ENCODE measurements around the gene ZNF723. TPM values are rescaled to one million over a fixed set of nuclear protein-coding genes. Genes with fewer than 3 reads are reported as not detected.

The ZNF723 gene
- not detected in 2 replicates for total RNA-seq (2021; fragmentation: NEBNext Ultra II Directional; extraction: Animal tissue kit (Norgen Biotek cat#: 25700))
- polyA plus RNA-seq (2011; rRNA removed) = not detected in 2 replicates
- not detected for polyA plus RNA-seq (2011; cell fraction: cytosol; rRNA removed)
- polyA plus RNA-seq (2011; cell fraction: nucleus; rRNA removed) = not detected
- polyA plus RNA-seq (2012, experiment 1 of 2) = not detected in 4 replicates
- not detected for polyA plus RNA-seq (2012, experiment 2 of 2)
- polyA plus RNA-seq (2013, experiment 1 of 2) = not detected
- not detected for polyA plus RNA-seq (2013, experiment 2 of 2)
- polyA minus RNA-seq (2011; rRNA and poly(A)+ RNA removed) = not detected in 2 replicates
- polyA minus RNA-seq (2011; cell fraction: cytosol; rRNA and poly(A)+ RNA removed) = not detected
- polyA minus RNA-seq (2011; cell fraction: nucleus; rRNA and poly(A)+ RNA removed) = not detected
- long read RNA-seq, experiment 1 = 0 reads
- long read RNA-seq, experiment 2 = 0 reads

DNA sequence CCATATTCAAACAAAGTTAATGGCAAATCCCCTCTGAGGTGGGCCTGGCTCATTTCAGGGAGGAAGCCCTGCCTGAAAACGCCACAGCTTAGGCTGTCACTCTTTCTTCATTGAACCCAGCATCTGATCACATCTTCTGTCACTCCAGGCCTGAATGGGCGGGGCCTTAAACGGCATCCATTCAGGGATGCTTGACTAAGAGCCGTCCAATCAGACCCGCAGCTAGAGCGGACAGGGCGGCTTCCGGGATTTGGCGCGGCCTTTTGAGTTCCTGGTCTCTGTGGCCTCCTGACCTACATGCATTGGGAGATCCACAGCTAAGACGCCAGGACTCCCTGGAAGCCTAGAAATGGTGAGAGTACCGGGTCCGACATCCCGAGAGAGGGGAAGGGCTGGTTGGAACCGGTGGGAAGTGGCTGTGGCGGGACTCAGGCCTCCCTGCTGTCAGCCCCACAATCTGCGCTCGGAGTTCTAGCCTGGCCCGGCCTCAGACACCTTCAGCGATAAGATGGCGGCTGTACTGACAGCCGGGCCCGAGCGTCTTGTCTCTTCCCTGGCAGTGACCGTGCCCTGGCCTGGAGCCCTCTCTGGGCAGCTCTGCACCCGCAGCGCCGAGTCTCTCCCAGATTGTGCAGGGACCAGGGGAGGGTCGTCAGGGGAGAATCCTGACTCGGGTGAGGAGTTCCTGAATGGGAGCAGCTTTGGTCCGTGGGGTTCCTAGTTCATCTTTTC lies at the start of gene ZNF723:
TSS of gene ZNF723 (plus strand) at position 261 of the 732 bp plus-strand sequence. CDS start at position 350, 89 bp downstream.
- FAIRE-seq (no peak), DNase-seq (ENCODE audit: low read depth in 1 of 2, low spot score in 2 of 2) (no peak)
- H3K4me1 ChIP-seq (replicated peaks in 1 of 4; ENCODE audit: control insufficient read depth in 3 of 4, insufficient read depth in 4 of 4, low read length in 3 of 4) = no peaks in the 10 kb centered on the region
- no peaks in the 10 kb centered on the region for H3K23me2 ChIP-seq (ENCODE audit: low read depth, low read length)
- H2BK120ac ChIP-seq (replicated peaks; ENCODE audit: low read depth, low read length) = no peak within 1 kb of the TSS
- H3K4ac ChIP-seq (replicated peaks; ENCODE audit: insufficient read length, low read depth, low read length) = no peak within 1 kb of the TSS
- H3K79me2 ChIP-seq (ENCODE audit: control insufficient read depth in 1 of 2, insufficient read depth in 2 of 2, low read length in 2 of 2) = no peaks in the 10 kb centered on the region
- H4K20me1 ChIP-seq (replicated peaks in 1 of 2; ENCODE audit: control insufficient read depth in 1 of 2, insufficient read depth in 2 of 2, low read length in 2 of 2) = no peaks in the 10 kb centered on the region
- H3K4me2 ChIP-seq (ENCODE audit: insufficient read depth in 1 of 2, low read depth in 2 of 2, low read length in 2 of 2) = no peak within 1 kb of the TSS
- no peak within 1 kb of the TSS for H3K4me3 ChIP-seq (ENCODE audit: extremely low read depth in 1 of 4, insufficient read depth in 2 of 4, low read depth in 3 of 4, low read length in 4 of 4)
- CTCF ChIA-PET (ENCODE audit: partially characterized antibody) = interaction anchor here (0.6 to 0.7 kb wide), 2 partner anchors 19 to 997 kb away, joined by 3 read pairs; no protein-coding TSS in a partner anchor
- no peaks in the 10 kb centered on the region for H3K79me1 ChIP-seq (ENCODE audit: low read depth, low read length)
- H3K14ac ChIP-seq (ENCODE audit: insufficient read length) = no peak within 1 kb of the TSS
- H2AFZ ChIP-seq (ENCODE audit: low read length) = no peak within 1 kb of the TSS
- no peak within 1 kb of the TSS for H2BK20ac ChIP-seq (ENCODE audit: low read length)
- peaks cover 42 to 73% of the 10 kb centered on the region in 2 experiments for H3K9me3 ChIP-seq (ENCODE audit: insufficient read depth in 2 of 2, low read depth in 1 of 2, low read length in 1 of 2)
- no peaks in the 10 kb centered on the region for H3K27me3 ChIP-seq (replicated peaks in 1 of 4; ENCODE audit: control insufficient read depth in 3 of 4, extremely low read depth in 1 of 4, insufficient read depth in 3 of 4, low read length in 3 of 4)
- H4K91ac ChIP-seq (replicated peaks; ENCODE audit: insufficient read length, low read length) = no peak within 1 kb of the TSS
- no peak within 1 kb of the TSS for H3K23ac ChIP-seq (ENCODE audit: insufficient read length)
- POLR2A ChIA-PET (ENCODE audit: partially characterized antibody) = no interaction called here
- H3K56ac ChIP-seq (replicated peaks; ENCODE audit: insufficient read length, low read depth, low read length) = no peak within 1 kb of the TSS
- H2BK5ac ChIP-seq (ENCODE audit: low read depth, low read length) = no peak within 1 kb of the TSS
- H3K27ac ChIP-seq (ENCODE audit: low read depth, low read length) = no peak within 1 kb of the TSS
- TF ChIP-seq CTBP2 (IDR thresholded peaks at IDR 0.05; ENCODE audit: borderline replicate concordance, insufficient read depth, insufficient read length, low read length) = no peak
- TF ChIP-seq BRCA1 (IDR thresholded peaks at IDR 0.05; ENCODE audit: low read depth, low read length) = no peak
- TF ChIP-seq SUZ12 (IDR thresholded peaks at IDR 0.05; ENCODE audit: low read length) = no peak
- no peak within 1 kb of the TSS for H2BK12ac ChIP-seq (ENCODE audit: low read depth, low read length)
- H3K18ac ChIP-seq (ENCODE audit: extremely low read depth, low read length) = no peak within 1 kb of the TSS
- H4K5ac ChIP-seq (ENCODE audit: insufficient read length, low read depth, low read length) = no peak within 1 kb of the TSS
- 81% methylated on average over 19 of the region's 31 CpGs; no CpG with 5 or more reads in 1 of the 2 experiments for WGBS, 2 experiments (ENCODE audit: extremely low coverage in 1 of 2, insufficient coverage in 1 of 2, insufficient read length in 1 of 2, insufficient replicate concordance in 2 of 2, low coverage in 1 of 2, low lambda C conversion rate in 2 of 2, missing lambda C conversion rate in 1 of 2)
- no peak within 1 kb of the TSS for H2AK5ac ChIP-seq (ENCODE audit: low read depth, low read length)
- no peak within 1 kb of the TSS for H3K9ac ChIP-seq (replicated peaks in 1 of 4; ENCODE audit: extremely low read depth in 1 of 4, low read depth in 3 of 4, low read length in 3 of 4)
- no peak within 1 kb of the TSS for H2BK15ac ChIP-seq (ENCODE audit: low read length)
- no peaks in the 10 kb centered on the region for H3K36me3 ChIP-seq (ENCODE audit: control insufficient read depth in 2 of 4, insufficient read depth in 4 of 4, low read length in 3 of 4)
- H4K8ac ChIP-seq (ENCODE audit: extremely low read depth, insufficient read depth, low read length) = no peak within 1 kb of the TSS

Data from H1 (cell line).